GM23338 (cell line): ENCODE measurements around the gene ZNF142. TPM values are rescaled to one million over a fixed set of nuclear protein-coding genes. Genes with fewer than 3 reads are reported as not detected.

ENCODE experiments used
- ATAC-seq: fragments of 200-7000 bp; cut with Tn5 transposase; 3 replicates; pipeline ENCODE4 v1.9.1; 2020
- DNase-seq: peaks from one replicate; pipeline ENCODE4 v3.0.0-alpha.2; 2015; ENCODE audit warnings: low spot score
- H2AFZ ChIP-seq: fragments of 200-600 bp; sonication (generic); 2 replicates; pipeline ENCODE4 v1.8.0; 2016; ENCODE audit warnings: antibody characterized with exemption, mild to moderate bottlenecking, moderate library complexity
- H3F3A ChIP-seq: fragments of 200-600 bp; sonication (generic); replicated peaks from 2 replicates; pipeline ENCODE4 v1.8.0; 2017; ENCODE audit warnings: antibody characterized with exemption, mixed run types, low read depth
- H3K27ac ChIP-seq: fragments of 200-600 bp; sonication (generic); 2 replicates; pipeline ENCODE4 v1.6.1; 2016; ENCODE audit warnings: low read depth
- H3K27me3 ChIP-seq: fragments of 200-600 bp; sonication (generic); 2 replicates; pipeline ENCODE4 v1.8.0; 2016; ENCODE audit warnings: mild to moderate bottlenecking, mixed run types, moderate library complexity; ENCODE audit not compliant: insufficient read depth
- H3K36me3 ChIP-seq: fragments of 200-600 bp; sonication (generic); 2 replicates; pipeline ENCODE4 v1.8.0; 2016; ENCODE audit warnings: mild to moderate bottlenecking; ENCODE audit not compliant: insufficient read depth
- H3K4me1 ChIP-seq: fragments of 200-600 bp; sonication (generic); 2 replicates; pipeline ENCODE4 v1.8.0; 2016; ENCODE audit warnings: mild to moderate bottlenecking, moderate library complexity; ENCODE audit not compliant: insufficient read depth
- H3K4me2 ChIP-seq: fragments of 200-600 bp; sonication (generic); 2 replicates; pipeline ENCODE4 v1.7.1; 2017; ENCODE audit warnings: mixed run types
- H3K4me3 ChIP-seq: fragments of 200-600 bp; sonication (generic); 2 replicates; pipeline ENCODE4 v1.6.1; 2016; ENCODE audit warnings: mixed run types
- H3K79me2 ChIP-seq: fragments of 200-600 bp; sonication (generic); replicated peaks from 2 replicates; pipeline ENCODE4 v1.8.0; 2017; ENCODE audit warnings: mild to moderate bottlenecking; ENCODE audit not compliant: insufficient read depth
- H3K9me2 ChIP-seq: fragments of 200-600 bp; sonication (generic); 2 replicates; pipeline ENCODE4 v1.8.0; 2017; ENCODE audit not compliant: insufficient read depth
- H4K20me1 ChIP-seq: fragments of 200-600 bp; sonication (generic); replicated peaks from 2 replicates; pipeline ENCODE4 v1.8.0; 2017; ENCODE audit warnings: mild to moderate bottlenecking; ENCODE audit not compliant: insufficient read depth
- H3K27ac Mint-ChIP-seq: 2 replicates; pipeline ENCODE4 v1.8.0; 2020; ENCODE audit warnings: inconsistent platforms, mild to moderate bottlenecking, moderate library complexity, mixed read lengths
- H3K27me3 Mint-ChIP-seq: 3 replicates; pipeline ENCODE4 v1.8.0; 2022; ENCODE audit warnings: low read depth, mild to moderate bottlenecking, moderate library complexity, mixed read lengths, inconsistent platforms; ENCODE audit not compliant: insufficient read depth, poor library complexity
- H3K36me3 Mint-ChIP-seq: 3 replicates; pipeline ENCODE4 v1.8.0; 2021; ENCODE audit warnings: low read depth, mild to moderate bottlenecking, inconsistent platforms, moderate library complexity, mixed read lengths
- H3K4me1 Mint-ChIP-seq: 3 replicates; pipeline ENCODE4 v1.8.0; 2020; ENCODE audit warnings: mild to moderate bottlenecking, inconsistent platforms, mixed read lengths
- H3K4me3 Mint-ChIP-seq: 3 replicates; pipeline ENCODE4 v1.8.0; 2021; ENCODE audit warnings: moderate library complexity, mild to moderate bottlenecking, inconsistent platforms, mixed read lengths
- H3K9me3 Mint-ChIP-seq: 3 replicates; pipeline ENCODE4 v1.8.0; 2020; ENCODE audit warnings: moderate library complexity, mild to moderate bottlenecking, inconsistent platforms, mixed read lengths
- ETS1 ChIP-seq: IDR thresholded peaks from 2 replicates; pipeline ENCODE4 v1.6.1; 2016; ENCODE audit warnings: antibody characterized with exemption
- EZH2phosphoT487 ChIP-seq: fragments of 200-600 bp; sonication (generic); IDR thresholded peaks from one replicate; pipeline ENCODE4 v1.8.1; 2018; ENCODE audit warnings: antibody characterized with exemption; ENCODE audit not compliant: unreplicated experiment
- JUNB ChIP-seq: IDR thresholded peaks from one replicate; pipeline ENCODE4 v1.6.1; 2016; ENCODE audit warnings: antibody characterized with exemption; ENCODE audit not compliant: unreplicated experiment
- NANOG ChIP-seq: IDR thresholded peaks from 2 replicates; pipeline ENCODE4 v1.6.1; 2016; ENCODE audit warnings: antibody characterized with exemption, borderline replicate concordance
- STAT1 ChIP-seq: IDR thresholded peaks from one replicate; pipeline ENCODE4 v1.6.1; 2016; ENCODE audit warnings: antibody characterized with exemption; ENCODE audit not compliant: unreplicated experiment
- ZNF114 ChIP-seq: fragments of 250-450 bp; sonication (Bioruptor Pico); IDR thresholded peaks from 2 replicates; pipeline ENCODE4 v1.5.0; 2020; ENCODE audit warnings: mild to moderate bottlenecking, moderate library complexity
- ZNF462 ChIP-seq: fragments of 250-450 bp; sonication (Bioruptor Pico); IDR thresholded peaks from 2 replicates; pipeline ENCODE4 v1.5.0; 2020; ENCODE audit warnings: mild to moderate bottlenecking, moderate library complexity
- polyA plus RNA-seq: library from polyadenylated mRNA; unstranded; fragments of >200 nt; fragmentation: Nextera tagmentation; extraction: Ambion mirVana; gene quantifications from 2 replicates; pipeline ENCODE4 v1.2.1, GENCODE V29; 2016
- total RNA-seq: library from RNA; depleted of rRNA; stranded (reverse); fragments of >200 nt; shearing (Covaris generic); gene quantifications from 2 replicates; pipeline ENCODE4 v1.2.3, GENCODE V29; 2014

ZNF142 gene
- total and polyA plus RNA-seq, 2 experiments from 2014 or later = 14.9 to 32.8 TPM

GRCh38 chr2:218627939-218628338 is 31.5 kb downstream of the ZNF142 start:
- no peaks in the 10 kb centered on the region for H3K36me3 ChIP-seq
- ATAC-seq (no peak), DNase-seq (no peak)
- no peaks in the 10 kb centered on the region for H3K79me2 ChIP-seq
- H3K4me2 ChIP-seq = no peak overlapping the region
- H3K27me3 ChIP-seq = no peaks in the 10 kb centered on the region
- TF ChIP-seq NANOG (no peak), ETS1 (no peak), JUNB (no peak), EZH2phosphoT487 (no peak), ZNF462 (CRISPR knock-in tag) (no peak), ZNF114 (CRISPR knock-in tag) (no peak), STAT1 (no peak)
- Mint-ChIP-seq H3K4me3 (no peak overlapping the region), H3K9me3 (no peaks in the 10 kb centered on the region), H3K36me3 (no peaks in the 10 kb centered on the region; the same call in 2 of the 3 replicates), H3K27me3 (peaks cover 8% of the 10 kb centered on the region), H3K4me1 (peaks cover 2% of the 10 kb centered on the region; the same call in 1 of the 3 replicates), H3K27ac (no peak overlapping the region)
- H4K20me1 ChIP-seq = no peaks in the 10 kb centered on the region
- no peak overlapping the region for H3K4me3 ChIP-seq
- H3K27ac ChIP-seq = no peak overlapping the region
- H2AFZ ChIP-seq = no peak overlapping the region
- no peaks in the 10 kb centered on the region for H3F3A ChIP-seq
- H3K4me1 ChIP-seq = no peaks in the 10 kb centered on the region
- H3K9me2 ChIP-seq = no peaks in the 10 kb centered on the region; the same call in 1 of the 2 replicates
